Stimulated activated CD4-positive, alpha-beta T cell treated with anti-CD3 and anti-CD28 coated beads, Interleukin-4, amount 100 ng/mL, for 4 hours (primary cell): ENCODE results near the gene CC2D2A.

Source experiments
- DNase-seq, 2 experiments: peaks; one replicate each; pipeline ENCODE4 v3.0.0-alpha.2; 2020

Gene CC2D2A

GRCh38 chr4:15521442-15522039 is 51.9 kb downstream of the CC2D2A start:
- no peak for DNase-seq

- no peak for DNase-seq
Observed at GRCh38 chr4:15525080-15525479, 55.4 kb downstream of the CC2D2A start.

DNA sequence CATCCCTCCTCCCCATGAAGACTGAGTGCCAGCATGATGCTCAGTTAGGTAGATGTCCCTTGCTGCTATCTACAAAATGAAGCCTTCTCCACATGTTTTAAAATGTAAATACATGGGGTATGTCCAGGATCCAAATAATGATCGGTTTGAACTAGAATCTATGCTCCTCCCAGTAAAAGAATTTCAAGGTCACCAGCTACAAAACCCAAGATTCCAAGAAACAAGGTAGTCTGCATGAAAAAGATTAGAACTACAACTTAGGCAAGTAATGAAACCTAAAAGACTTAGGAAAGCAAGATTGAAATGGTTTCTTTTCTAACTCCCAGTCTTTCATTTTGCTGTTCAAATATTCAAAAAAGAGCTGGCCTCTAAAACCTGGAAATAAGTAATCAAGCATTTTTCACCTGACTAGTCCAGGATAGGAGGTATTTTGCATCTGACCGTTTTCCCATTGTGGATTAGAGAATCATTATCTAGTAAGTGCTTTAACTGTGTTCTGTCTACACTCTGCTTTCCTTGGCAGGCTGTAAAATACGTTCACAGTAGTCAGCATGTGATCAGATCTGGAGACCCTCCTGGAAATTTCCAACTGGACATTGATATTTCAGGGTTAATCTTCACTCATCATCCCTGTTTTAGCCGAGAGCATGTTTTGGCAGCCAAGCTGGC is 57.4 kb downstream of the CC2D2A start:
- DNase-seq: no peak

- DNase-seq: no peak
Observed at GRCh38 chr4:15531792-15532191, 62.1 kb downstream of the CC2D2A start.

GRCh38 chr4:15533817-15534216 is 64.1 kb downstream of the CC2D2A start:
- DNase-seq: no peak

DNA sequence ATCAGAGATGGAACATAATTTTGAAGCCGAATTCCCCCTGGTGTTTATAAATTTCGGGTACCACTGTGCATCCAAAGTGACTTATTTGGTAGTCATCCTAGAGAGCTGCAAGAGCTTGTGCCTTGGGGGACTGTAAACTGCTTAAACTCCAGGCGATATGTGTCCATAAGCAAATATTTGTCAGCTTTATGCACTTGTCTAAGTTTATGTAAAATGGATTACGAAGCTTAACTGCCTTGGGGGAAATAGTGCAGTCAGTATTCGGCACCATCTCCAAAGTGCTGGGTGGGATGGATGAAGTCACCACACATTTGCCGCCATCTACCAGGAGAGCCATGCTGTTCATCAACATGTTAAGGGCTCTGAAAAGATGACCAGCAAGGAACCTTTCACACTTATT is 65.9 kb downstream of the CC2D2A start:
- no peak for DNase-seq

- DNase-seq: no peak
Observed at GRCh38 chr4:15536552-15537499, 67.1 kb downstream of the CC2D2A start.

DNA sequence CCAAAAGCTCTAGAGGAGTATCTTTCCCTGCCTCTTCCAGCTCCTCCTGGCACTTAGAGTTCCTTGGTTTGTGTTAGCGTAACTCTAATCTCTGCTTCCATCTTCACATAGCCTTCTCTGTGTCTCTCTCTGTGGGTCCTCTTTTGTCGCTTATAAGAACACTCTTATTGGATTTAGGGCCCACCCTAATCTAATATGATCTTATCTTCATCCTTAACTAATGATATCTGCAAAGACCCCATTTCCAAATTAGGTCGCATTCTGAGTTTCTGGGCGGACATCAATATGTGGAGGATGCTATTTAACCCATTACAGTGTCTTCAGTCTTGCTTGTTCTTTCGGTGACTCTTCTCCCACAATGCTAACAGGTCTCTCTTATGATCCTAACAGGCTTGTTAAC is 72.3 kb downstream of the CC2D2A start:
- no peak for DNase-seq

DNA sequence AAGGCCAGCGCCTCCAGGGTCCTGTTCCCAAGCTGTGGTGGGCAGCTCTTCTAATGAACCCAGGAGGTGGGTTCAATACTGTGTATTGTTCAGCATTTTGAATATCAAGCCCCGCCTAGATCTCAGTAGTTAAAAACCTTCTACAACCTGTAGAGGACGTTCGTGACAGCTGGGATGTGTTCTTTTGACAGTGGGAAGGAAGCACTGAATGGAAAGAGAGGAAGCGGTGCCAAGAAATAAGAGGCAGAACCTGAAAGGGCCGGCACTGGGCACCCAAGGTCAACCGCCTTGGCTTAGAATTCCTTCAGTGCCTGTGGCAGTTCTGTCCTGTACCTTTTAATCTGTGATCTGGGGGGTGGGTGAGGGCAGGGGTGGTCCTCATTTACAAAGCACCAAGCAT is 73.1 kb downstream of the CC2D2A start:
- DNase-seq: no peak

DNA sequence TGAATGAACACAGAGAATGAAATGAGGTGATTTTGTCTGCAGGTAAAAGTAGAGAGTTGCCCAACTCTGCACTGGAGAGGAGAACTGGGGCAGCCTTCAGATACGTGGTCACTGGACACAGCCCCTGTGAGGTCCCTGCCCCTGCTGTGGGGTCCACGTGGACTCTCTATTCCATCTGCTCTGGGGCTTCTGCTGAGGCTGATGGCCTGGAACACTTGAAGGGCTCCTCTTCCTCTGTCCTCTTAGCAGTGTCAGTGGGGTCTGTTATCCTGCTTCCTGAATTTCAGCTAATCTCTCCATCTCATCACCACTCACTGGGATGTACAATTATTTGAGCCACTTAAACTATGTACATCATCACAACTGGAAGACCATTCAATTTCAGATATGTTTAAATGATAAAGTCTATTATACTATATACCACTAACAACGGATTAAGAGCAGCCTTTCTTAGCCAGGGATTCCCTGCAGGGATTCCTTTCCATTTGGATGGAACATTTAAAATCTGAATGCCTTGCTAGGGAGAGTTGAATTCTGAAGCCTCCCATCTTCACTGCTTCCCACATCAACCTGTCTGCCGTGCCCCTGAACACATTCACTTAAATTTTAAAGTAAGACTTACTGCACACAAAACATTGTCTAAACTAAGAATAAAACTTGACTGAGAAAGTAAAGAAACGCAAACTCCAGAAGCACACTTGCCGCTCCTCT is 74.0 kb downstream of the CC2D2A start:
- no peak for DNase-seq

DNA sequence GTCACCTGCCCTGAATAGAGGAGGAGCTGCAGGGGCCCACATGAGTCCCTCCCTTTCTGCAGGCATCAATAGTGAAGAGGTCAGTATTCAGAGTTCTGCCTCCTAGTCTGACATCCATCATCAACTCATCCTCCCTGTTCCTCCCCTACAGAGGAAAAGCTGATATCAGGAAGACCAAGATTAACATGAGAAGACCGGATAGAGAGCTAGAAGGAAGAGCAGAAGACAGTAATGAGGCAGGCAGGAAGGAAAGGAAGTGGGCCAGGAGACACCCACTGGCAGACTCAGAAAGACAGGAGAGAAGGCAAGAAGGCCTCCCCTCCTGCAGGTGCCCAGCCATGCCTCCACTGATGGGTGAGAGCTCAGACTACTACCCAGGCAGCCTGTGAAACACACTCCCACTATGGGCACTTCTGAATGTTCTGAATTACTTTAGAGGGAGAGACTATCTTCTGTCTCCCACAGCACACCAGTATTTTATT is 74.6 kb downstream of the CC2D2A start:
- DNase-seq: no peak

- DNase-seq: no peak
Observed at GRCh38 chr4:15545371-15545770, 75.7 kb downstream of the CC2D2A start.

GRCh38 chr4:15547392-15547791 is 77.7 kb downstream of the CC2D2A start:
- no peak for DNase-seq

DNA sequence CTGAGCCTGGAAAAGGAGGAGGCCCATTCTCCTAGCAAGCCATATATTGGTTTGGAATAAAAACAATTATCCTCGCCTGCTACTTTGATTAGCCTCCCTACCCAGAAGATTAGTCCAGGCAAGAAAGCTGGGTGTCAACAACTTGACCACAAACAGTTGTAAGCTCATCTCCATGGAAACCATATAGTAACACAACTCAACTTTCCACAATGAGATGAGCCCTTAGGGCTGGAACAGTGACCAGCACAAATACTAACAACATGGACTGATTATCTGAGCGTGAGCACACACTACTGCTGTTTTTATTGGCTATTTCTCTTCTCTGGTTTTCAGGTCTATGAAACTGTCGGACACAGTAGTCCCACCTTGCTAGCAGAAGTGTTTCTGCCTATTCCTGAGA is 80.8 kb downstream of the CC2D2A start:
- no peak for DNase-seq

GRCh38 chr4:15551740-15552446 is 82.2 kb downstream of the CC2D2A start:
- DNase-seq: no peak

GRCh38 chr4:15552557-15553362 is 83.1 kb downstream of the CC2D2A start:
- no peak for DNase-seq

GRCh38 chr4:15556511-15557092 is 86.9 kb downstream of the CC2D2A start:
- no peak for DNase-seq

- DNase-seq: no peak
Observed at GRCh38 chr4:15557786-15558550, 88.3 kb downstream of the CC2D2A start.

DNA sequence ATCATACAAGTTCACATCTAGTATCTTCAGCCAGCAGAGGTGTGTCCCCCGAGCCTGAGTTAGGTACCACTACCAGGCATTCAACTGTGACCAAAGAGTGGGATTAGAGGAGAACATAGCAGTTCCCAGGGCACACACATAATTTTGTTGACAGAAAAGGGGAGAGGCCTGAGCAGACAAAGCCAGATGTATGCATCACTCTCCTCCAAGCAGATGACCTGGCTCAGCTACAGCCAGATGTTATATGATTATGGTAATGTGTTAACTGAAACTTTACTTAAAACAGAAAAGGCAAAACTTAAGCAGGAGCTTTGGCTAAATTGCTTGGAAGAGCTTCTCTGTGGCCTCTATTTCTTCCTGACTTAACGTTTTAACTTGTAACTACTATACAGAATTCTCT is 88.9 kb downstream of the CC2D2A start:
- DNase-seq: no peak

- no peak for DNase-seq
Observed at GRCh38 chr4:15562114-15562513, 92.4 kb downstream of the CC2D2A start.
